GM21576 (cell line): ENCODE results near the gene SLC4A2.
"Not testable (repeated sequence)": the region's sequence is repeated elsewhere in the genome, so short reads cannot be mapped to it uniquely, and the experiment has no call there.

ENCODE experiments used
- ATAC-seq: cut with Tn5 transposase; IDR thresholded peaks from one replicate; pipeline ENCODE4 v1.9.1; 2021; ENCODE audit warnings: mild to moderate bottlenecking, moderate library complexity; ENCODE audit not compliant: unreplicated experiment

SLC4A2 gene, protein sequence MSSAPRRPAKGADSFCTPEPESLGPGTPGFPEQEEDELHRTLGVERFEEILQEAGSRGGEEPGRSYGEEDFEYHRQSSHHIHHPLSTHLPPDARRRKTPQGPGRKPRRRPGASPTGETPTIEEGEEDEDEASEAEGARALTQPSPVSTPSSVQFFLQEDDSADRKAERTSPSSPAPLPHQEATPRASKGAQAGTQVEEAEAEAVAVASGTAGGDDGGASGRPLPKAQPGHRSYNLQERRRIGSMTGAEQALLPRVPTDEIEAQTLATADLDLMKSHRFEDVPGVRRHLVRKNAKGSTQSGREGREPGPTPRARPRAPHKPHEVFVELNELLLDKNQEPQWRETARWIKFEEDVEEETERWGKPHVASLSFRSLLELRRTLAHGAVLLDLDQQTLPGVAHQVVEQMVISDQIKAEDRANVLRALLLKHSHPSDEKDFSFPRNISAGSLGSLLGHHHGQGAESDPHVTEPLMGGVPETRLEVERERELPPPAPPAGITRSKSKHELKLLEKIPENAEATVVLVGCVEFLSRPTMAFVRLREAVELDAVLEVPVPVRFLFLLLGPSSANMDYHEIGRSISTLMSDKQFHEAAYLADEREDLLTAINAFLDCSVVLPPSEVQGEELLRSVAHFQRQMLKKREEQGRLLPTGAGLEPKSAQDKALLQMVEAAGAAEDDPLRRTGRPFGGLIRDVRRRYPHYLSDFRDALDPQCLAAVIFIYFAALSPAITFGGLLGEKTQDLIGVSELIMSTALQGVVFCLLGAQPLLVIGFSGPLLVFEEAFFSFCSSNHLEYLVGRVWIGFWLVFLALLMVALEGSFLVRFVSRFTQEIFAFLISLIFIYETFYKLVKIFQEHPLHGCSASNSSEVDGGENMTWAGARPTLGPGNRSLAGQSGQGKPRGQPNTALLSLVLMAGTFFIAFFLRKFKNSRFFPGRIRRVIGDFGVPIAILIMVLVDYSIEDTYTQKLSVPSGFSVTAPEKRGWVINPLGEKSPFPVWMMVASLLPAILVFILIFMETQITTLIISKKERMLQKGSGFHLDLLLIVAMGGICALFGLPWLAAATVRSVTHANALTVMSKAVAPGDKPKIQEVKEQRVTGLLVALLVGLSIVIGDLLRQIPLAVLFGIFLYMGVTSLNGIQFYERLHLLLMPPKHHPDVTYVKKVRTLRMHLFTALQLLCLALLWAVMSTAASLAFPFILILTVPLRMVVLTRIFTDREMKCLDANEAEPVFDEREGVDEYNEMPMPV

GRCh38 chr7:151059367-151060112, at the start of gene SLC4A2:
Gene SLC4A2, plus strand, starts transcription at chr7:151059589. Its CDS starts 2,399 bp downstream, at chr7:151061988.
- ATAC-seq = peak; percentile 28

GRCh38 chr7:151010037-151010306, 49.4 kb upstream of the SLC4A2 start:
- no peak for ATAC-seq

DNA sequence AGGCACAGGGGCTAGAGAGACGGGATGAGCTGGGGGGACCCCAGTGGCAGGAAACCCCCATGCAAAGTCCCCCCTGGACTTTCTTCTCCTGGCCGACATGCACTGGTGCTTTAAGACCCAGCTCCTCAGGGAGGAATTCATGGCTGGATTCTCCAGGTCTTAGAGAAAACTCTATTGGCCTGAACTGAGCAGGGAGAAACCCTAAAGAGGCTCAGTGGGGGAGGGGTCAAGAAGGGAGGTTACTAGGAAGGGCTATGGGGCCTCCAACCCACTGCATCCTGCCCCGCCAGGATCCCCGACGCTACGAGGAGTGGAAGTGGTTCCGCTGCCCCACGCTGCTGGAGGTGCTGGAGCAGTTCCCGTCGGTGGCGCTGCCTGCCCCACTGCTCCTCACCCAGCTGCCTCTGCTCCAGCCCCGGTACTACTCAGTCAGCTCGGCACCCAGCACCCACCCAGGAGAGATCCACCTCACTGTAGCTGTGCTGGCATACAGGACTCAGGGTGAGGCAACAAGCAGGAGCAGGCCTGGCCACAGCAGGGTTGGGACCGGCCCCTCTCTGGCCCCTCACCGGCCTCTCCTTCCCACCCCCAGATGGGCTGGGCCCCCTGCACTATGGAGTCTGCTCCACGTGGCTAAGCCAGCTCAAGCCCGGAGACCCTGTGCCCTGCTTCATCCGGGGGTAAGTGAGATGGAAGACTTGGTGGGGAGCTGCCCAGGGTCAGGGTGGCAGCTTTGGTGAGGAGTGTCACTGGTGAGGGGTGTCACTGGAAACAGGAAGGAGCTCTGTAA, 48.9 kb upstream of the SLC4A2 start:
- no peak for ATAC-seq

- ATAC-seq = no peak
Observed at GRCh38 chr7:151011097-151011409, 48.3 kb upstream of the SLC4A2 start.

- not testable (repeated sequence) for ATAC-seq
Observed at GRCh38 chr7:151011616-151012015, 47.8 kb upstream of the SLC4A2 start.

- no peak for ATAC-seq
Observed at GRCh38 chr7:151012031-151012692, 47.2 kb upstream of the SLC4A2 start.

DNA sequence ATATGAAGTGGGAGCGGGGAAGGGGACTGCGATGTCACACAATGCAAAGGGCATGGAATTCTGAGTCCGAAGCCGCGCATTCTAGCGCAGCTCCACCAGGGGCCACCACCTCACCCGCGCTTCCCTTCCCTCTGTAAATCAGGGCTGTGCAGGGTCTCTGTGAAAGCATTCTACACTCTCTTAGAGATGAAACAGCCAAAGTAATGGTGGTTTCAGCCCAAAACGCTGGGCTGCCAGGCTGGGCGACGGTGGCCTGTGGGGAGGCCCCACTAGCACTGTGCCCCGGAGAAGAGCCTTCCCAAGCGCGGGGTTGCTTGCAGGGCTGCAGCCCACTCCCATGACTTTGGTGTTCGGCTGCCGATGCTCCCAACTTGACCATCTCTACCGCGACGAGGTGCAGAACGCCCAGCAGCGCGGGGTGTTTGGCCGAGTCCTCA, 46.5 kb upstream of the SLC4A2 start:
- no peak for ATAC-seq

DNA sequence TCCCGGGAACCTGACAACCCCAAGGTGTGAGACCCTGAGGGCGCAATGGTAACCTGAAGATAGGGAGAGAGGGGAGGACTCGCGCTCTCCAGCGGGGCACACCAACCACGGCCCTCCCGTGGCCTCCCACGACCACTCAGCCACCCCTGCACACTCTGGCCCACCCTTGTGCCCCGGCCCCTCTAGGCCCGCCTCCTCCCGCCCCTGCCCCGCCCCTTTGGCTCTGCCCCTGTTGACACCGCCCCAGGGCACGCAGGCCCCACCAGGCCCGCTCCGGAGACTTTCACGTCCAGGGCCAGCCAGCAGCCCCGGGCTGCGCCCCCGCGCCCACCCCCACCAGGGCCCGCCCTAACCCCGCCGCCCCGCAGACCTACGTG, 46.0 kb upstream of the SLC4A2 start:
- ATAC-seq = no peak

DNA sequence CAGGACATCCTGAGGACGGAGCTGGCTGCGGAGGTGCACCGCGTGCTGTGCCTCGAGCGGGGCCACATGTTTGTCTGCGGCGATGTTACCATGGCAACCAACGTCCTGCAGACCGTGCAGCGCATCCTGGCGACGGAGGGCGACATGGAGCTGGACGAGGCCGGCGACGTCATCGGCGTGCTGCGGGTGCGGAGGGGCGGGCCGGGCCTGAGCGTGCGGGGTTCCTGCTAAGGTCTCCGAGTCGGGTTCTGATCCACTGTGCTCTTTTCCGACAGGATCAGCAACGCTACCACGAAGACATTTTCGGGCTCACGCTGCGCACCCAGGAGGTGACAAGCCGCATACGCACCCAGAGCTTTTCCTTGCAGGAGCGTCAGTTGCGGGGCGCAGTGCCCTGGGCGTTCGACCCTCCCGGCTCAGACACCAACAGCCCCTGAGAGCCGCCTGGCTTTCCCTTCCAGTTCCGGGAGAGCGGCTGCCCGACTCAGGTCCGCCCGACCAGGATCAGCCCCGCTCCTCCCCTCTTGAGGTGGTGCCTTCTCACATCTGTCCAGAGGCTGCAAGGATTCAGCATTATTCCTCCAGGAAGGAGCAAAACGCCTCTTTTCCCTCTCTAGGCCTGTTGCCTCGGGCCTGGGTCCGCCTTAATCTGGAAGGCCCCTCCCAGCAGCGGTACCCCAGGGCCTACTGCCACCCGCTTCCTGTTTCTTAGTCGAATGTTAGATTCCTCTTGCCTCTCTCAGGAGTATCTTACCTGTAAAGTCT, 45.5 kb upstream of the SLC4A2 start:
- ATAC-seq = no peak

DNA sequence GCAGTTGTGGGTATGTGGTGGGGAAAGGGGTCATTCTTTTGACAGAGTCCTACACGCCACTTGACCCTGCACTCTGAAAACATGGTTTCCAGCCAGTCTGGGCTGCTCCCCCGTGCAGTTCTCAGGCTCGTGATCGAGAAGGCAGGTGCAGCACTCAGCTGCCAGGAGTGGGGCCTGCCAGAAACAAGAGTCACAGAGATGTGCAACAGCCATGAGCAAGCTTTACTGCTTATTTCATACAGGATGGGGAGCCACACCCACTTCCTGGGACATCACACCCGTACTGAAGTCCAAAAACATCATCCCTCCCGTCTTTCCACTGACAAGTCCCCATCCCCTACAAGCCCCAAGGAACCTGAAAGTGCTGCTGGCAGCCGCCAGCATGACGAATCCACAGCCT, 44.4 kb upstream of the SLC4A2 start:
- no peak for ATAC-seq

GRCh38 chr7:151015967-151016366, 43.4 kb upstream of the SLC4A2 start:
- ATAC-seq = no peak

DNA sequence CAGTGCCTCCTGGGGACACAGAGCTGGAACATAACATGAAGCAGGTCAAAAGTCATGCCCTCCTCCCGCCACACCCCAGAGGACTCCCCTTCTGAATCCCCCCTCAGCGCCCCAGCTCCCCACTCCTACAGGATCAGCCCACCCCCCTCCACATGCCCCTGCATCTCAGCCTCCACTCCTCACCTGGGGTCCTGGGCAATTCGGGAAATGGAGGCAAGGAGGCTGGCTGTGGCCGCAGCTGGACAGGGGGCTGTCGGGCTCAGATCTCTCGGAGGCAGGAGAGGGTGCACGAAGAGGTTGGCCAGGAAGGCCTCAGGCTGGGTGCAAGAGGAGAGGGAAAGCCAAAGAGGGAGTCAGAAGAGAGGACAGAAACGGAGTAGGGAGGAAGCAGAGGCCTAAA, 42.9 kb upstream of the SLC4A2 start:
- ATAC-seq = no peak

DNA sequence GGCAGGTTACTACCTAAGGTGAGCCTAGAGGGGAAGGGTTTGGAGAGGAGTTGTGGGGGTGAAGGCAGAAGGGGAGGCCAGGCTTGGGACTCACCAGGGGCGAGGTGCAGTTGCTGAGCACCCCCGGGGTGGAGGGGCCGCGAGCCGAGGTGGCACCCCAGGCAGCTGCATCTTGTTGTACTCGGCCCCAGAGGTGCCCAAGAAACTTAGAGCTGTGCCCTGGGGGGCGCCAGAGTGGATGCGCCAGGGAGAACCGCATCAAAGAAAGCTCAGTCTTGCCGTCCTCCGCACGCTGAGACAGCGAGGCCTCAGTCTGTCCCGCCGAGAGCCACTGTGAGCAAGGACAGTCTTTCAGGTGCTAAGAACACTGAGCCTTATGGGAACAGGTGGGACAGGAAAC, 42.4 kb upstream of the SLC4A2 start:
- ATAC-seq = no peak

GRCh38 chr7:151017370-151017952, 41.9 kb upstream of the SLC4A2 start:
- ATAC-seq = no peak

- peak; percentile 52 for ATAC-seq
Observed at GRCh38 chr7:151017953-151018420, 41.4 kb upstream of the SLC4A2 start.

- ATAC-seq = no peak
Observed at GRCh38 chr7:151018421-151019129, 40.8 kb upstream of the SLC4A2 start.

- no peak for ATAC-seq
Observed at GRCh38 chr7:151019130-151019447, 40.3 kb upstream of the SLC4A2 start.

DNA sequence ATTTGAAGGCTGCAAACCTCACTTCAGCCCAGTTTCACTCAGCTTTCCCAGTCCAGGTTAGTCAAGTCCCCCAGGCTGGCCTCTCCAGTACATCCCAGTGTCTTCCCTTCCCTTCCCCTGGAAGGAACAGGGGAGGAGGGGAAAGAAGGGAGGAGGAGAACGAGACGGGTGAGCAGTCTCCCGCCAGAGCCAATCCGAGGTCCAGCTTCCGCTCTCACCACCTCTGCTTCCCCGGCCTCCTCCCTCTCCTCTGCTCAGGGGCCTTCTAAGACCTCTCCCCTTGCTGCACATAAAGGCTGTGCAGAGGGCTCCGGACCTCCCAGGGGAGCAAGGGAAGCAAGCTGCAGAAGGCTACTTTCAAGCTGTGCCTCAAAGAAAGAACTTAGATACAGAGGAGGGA, 39.2 kb upstream of the SLC4A2 start:
- no peak for ATAC-seq
